ENCODE results near the gene ALCAM. TPM values are rescaled to one million over a fixed set of nuclear protein-coding genes. Genes with fewer than 3 reads are reported as not detected.

ALCAM gene
- total RNA-seq, 1 donor from 2014 or later, result 26.1 TPM

DNA sequence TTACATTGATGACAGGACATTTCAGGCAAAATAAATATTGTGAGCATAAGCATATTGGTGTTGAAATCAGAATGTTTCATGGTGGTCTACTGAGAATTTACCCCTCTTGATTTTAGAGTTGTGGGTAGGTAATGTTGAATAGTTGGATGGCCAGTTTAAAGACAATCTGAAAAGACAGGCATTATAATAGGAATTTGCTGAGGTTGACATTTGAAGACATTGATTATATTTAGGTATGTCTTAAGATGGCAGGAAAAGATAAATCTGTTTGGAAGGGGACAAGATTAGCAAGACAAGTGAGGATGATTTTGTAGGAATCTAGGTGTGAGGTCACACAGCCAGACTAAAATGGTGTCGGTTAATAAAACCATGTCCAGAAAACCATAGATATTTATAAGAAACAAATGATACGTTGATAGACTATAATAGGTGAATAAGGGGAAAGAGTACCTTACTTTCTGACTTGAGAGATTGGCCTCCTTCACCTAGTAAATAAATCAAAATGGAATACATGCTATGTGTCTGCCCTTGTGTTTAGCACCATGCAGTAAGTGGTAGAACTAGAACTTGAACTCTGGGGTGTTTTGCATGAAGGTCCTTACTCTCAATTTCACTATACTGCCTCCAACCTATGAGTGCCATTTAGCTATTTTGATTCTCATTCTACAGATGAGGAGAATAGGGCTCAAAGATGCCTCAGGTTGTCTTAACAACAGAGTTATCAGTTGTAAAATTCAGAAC is 57.9 kb downstream of the ALCAM start:
- TF ChIP-seq, protein P1, sequence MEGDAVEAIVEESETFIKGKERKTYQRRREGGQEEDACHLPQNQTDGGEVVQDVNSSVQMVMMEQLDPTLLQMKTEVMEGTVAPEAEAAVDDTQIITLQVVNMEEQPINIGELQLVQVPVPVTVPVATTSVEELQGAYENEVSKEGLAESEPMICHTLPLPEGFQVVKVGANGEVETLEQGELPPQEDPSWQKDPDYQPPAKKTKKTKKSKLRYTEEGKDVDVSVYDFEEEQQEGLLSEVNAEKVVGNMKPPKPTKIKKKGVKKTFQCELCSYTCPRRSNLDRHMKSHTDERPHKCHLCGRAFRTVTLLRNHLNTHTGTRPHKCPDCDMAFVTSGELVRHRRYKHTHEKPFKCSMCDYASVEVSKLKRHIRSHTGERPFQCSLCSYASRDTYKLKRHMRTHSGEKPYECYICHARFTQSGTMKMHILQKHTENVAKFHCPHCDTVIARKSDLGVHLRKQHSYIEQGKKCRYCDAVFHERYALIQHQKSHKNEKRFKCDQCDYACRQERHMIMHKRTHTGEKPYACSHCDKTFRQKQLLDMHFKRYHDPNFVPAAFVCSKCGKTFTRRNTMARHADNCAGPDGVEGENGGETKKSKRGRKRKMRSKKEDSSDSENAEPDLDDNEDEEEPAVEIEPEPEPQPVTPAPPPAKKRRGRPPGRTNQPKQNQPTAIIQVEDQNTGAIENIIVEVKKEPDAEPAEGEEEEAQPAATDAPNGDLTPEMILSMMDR (IDR thresholded peaks at IDR 0.05), result no peak
- intact Hi-C loops (cut with DNase I), result no loop called here
- no peak overlapping the region for H3K4me3 ChIP-seq

DNA sequence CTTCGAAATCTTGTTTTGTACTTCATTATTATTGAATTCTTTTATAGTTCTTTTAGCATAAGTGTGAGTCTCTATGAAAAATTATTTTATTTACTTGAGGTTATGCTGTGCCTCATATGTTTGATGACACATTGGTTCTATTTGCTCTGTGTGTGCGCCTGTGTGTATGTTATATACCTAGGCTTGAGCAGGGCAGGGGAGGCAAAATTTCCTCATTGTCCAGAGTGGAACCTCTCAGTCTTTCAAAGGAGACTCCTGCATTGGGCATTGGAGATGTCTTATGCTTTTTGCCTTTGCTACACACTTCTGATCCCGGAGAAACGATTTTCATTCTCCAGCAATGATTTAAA is 58.4 kb downstream of the ALCAM start:
- no peaks in the 10 kb centered on the region for H3K36me3 ChIP-seq
- intact Hi-C loops (cut with DNase I), result no loop called here
- no peak overlapping the region for H3K27ac ChIP-seq
- no peaks in the 10 kb centered on the region for H3K4me1 ChIP-seq
- TF ChIP-seq, protein P1 (IDR thresholded peaks at IDR 0.05), result no peak
- H3K9me3 ChIP-seq, result no peaks in the 10 kb centered on the region
- H3K27me3 ChIP-seq, result no peaks in the 10 kb centered on the region
- no peak overlapping the region for H3K4me3 ChIP-seq
- DNase-seq (ENCODE audit: low spot score in 2 of 2), result no peak

More for the DNA sequence above, 57.9 kb downstream of the ALCAM start:
- DNase-seq (ENCODE audit: low spot score in 2 of 2), result no peak
- no peak overlapping the region for H3K27ac ChIP-seq
- H3K9me3 ChIP-seq, result no peaks in the 10 kb centered on the region
- H3K4me1 ChIP-seq, result no peaks in the 10 kb centered on the region
- H3K36me3 ChIP-seq, result no peaks in the 10 kb centered on the region
- H3K27me3 ChIP-seq, result no peaks in the 10 kb centered on the region

DNA sequence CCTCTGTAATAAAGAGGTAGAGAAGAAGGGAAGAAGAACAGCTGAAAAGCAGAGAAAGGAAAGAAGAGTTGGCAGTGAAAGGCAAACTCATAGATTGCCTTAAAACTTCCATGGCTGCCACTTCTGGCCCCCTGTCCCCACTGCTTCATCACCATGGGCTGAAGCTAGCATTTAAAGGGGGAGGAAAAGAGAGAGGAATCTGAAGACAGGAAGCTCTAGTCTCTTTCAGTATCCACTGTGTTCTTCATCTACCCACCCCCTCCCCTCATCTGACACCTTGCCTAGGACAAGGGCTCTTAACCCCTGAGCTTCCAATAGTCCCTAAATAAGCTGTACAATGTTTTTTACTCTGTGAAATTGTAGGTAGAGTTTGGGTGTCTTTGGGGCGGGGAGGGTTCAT is 60.6 kb downstream of the ALCAM start:
- no peak for DNase-seq (ENCODE audit: low spot score in 2 of 2)
- H3K9me3 ChIP-seq, result no peaks in the 10 kb centered on the region
- H3K4me1 ChIP-seq, result no peaks in the 10 kb centered on the region
- TF ChIP-seq, protein P1 (IDR thresholded peaks at IDR 0.05), result no peak
- intact Hi-C loops (cut with DNase I), result no loop called here
- no peak overlapping the region for H3K27ac ChIP-seq
- no peaks in the 10 kb centered on the region for H3K36me3 ChIP-seq
- H3K4me3 ChIP-seq, result no peak overlapping the region
- no peaks in the 10 kb centered on the region for H3K27me3 ChIP-seq

DNA sequence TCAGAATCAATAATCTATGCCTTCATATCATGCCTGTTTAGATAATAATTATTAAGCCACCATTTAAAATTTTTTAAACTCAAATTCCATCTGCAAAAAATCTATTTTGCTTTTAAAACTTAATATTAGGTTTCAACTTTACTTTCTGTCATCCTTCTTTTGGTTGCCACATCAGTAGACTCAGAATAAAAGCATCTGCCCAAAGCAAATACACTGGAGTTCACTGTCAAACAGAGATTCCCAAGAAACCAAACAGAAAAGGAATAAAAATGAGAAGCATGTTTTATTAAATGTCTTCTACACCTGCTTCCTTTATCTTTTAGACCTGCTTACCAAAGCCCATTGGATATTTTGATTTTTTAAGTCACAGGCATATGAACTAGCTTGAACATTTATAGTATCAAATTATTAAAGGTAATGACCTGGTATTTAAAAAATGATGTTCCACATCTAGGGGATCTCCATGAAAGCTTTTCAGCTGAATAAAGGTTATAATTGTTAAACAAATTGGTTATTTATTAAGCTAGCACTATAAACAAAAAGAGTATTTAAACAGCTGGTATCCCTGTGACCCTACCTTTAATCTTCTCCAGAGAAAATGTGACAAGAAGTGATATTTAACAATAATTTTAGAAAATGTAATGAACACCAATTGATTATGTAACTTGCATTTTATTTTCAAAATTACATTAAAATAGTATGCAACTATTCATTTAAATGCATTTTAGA is 62.5 kb downstream of the ALCAM start:
- no peak for DNase-seq (ENCODE audit: low spot score in 2 of 2)
- no peaks in the 10 kb centered on the region for H3K27me3 ChIP-seq
- no peak overlapping the region for H3K27ac ChIP-seq
- H3K36me3 ChIP-seq, result no peaks in the 10 kb centered on the region
- no peaks in the 10 kb centered on the region for H3K9me3 ChIP-seq
- intact Hi-C loops (cut with DNase I), result no loop called here
- H3K4me1 ChIP-seq, result no peaks in the 10 kb centered on the region
- TF ChIP-seq, protein P1 (IDR thresholded peaks at IDR 0.05), result no peak
- no peak overlapping the region for H3K4me3 ChIP-seq

DNA sequence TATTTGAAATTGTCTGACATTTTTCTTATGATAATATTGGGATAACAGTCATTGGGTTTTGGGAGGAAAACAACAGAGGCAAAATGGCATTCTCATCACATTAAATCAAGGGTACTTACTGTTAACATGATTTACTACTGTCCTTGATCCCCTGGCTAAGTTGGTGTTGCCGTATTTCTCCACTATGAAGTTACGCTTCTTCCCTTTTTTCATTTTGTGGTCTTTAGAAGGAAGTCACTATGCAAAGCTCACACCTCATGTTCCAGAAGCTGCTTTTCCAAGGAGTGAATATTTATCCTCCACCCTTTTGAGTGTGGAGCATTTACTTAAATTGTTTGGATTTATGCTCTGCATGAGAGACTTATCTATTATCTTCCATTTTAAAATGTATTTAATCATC is 63.7 kb downstream of the ALCAM start:
- intact Hi-C loops (cut with DNase I), result no loop called here
- H3K9me3 ChIP-seq, result no peaks in the 10 kb centered on the region
- TF ChIP-seq, protein P1 (IDR thresholded peaks at IDR 0.05), result no peak
- H3K27ac ChIP-seq, result no peak overlapping the region
- H3K4me1 ChIP-seq, result no peaks in the 10 kb centered on the region
- H3K4me3 ChIP-seq, result no peak overlapping the region
- no peak for DNase-seq (ENCODE audit: low spot score in 2 of 2)
- no peaks in the 10 kb centered on the region for H3K36me3 ChIP-seq
- H3K27me3 ChIP-seq, result no peaks in the 10 kb centered on the region
